Posterior cingulate gyrus (tissue), 11 donors: ENCODE results near the gene PALM.

Source experiments
- DNase-seq, 10 donors: peaks; one replicate each; pipeline versions ENCODE4 v3.0.0 to v3.0.0-alpha.2; 2020 to 2021; ENCODE audit warnings: mixed read lengths in 3 of 10
- intact Hi-C: fragments of 100-400 bp; cut with DNase I; formaldehyde crosslinking; loops from one replicate; pipeline ENCODE4 v1.15.1; 2023

The PALM gene

DNA sequence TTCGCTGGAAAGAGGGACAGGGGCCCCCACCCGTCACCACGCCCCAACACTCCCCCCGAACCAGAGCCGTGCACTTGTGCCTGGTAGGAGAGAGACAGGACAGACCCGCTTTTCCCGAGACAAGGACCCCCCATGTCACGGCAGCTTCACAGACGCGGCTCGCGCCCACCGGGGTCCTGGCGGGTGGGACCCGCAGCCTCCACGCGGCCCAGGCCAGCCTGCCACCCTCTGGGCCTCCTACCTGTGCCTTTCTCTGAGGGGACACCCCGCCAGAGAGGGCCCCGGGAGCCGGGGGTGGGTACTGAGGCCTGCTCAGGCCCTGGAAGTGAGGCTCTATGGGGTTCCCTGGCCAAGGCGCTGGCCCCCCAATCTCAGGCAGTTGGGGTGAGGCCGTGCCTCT, 38.2 kb downstream of the PALM start:
- intact Hi-C loops = no loop called here
- DNase-seq = no peak

DNA sequence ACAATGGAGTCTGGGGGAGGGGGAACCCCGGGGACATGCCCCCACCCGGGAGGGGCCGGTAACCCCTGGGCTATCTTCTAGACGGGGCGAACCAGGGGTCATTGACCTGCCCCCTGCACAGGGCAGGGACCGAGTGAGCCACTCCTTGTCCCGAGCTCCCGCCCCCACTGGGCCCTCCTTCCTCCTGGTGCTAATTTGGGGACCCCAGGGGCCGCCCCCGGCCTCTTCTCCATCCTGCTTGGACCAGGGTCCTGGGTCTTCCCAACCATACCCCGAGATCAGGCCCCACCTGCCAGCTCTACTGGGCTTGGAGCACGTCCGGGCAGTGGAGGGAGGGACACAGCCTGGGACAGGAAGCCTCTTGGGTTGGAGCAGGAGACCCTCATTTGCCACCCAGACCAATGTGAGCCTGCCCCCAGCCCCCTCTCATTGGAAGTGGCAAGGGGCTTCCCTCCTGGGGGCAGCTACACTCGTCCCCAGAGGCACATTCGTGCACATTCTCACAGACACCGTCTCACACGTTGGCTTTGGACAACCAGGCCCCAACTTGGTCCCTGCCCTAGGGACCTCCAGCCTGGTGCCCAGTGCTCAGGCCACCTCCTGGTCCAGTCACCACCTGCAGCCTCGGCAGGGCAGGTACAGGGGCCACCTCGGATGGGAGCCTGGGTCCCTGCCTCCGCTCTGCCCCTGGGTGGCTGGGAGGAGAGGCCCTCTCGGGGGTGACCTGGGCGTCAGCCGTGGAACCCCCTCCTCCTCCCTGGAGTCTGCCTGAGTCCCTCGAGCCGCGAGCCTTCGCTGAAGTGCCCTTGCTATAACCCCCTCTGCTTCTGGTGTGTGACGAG, 38.9 kb downstream of the PALM start:
- DNase-seq = no peak
- intact Hi-C loops = no loop called here

DNA sequence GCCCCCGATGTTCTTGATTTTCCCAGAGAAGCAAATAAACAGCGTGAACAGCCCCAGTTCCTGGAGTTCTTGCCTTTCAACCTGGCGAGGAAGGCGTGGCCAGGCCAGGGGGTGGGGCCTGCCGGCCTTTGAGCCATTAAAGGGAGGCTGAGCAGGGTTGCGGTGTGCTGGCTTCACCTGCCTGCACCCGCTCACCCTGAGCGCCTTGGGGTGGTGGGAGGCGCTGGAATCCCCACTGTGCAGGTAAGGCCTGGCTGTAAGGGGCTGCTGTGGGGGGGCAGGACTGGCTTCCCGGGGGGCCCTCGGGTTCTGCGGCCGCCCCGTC, 39.5 kb downstream of the PALM start:
- DNase-seq = no peak
- intact Hi-C loops = no loop called here

DNA sequence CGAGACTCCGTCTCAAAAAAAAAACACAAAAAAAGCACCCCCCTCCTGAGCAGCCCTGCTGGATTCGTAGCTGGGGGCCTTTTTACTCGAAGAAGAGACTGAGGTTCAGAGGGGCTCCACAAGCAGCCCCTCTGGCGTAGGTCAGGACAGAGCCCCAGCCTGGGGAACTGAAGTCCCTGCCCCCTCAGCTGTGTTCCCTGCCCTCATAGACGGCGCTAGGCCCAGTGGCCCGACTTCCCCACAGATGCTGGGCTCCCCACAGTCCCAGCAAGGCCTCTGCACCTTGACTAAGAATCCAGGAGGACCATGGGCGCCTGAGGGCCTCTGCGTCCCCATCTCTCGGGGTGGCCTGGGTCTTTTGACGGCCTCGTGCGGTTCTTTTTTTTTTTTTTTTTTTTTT, 41.1 kb downstream of the PALM start:
- DNase-seq = no peak
- intact Hi-C loops = no loop called here

DNA sequence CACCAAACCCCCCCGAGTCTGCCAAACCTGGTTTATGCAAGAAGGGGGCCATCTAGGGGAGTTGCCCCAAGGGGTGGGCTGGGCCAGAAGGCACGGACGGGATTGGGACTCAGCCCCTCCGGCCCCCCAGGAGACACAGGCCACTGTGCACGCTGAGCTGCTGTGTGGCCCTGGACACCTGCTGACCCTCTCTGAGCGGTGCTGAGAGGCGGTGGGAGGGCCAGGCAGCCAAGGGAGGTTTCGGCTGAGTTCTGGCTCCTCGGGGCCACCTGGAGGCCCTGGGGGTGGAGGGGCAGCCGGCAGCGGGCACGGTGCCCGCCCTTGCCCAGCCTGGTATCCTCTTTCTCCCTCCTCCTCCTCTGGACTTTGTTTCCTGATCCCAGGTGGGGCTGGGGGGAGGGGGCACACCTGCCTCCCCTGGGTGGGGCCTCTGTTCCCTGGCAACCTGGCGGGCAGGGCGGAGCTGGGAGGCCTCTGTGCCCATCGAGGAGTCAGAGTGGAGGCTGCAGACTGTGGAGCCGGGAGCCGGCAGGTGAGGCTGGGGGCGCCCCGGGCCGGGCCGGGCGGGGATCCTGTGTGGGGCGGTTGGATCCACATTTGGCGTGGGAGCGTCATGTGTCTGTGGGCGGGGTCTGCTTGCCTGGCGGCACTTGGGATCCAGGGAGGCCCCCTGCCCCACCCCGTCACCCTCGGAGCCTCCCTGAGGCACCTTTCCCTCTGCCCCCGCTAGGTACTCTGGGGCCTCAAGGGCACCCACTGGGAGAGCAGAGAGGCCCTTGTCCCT, 42.1 kb downstream of the PALM start, which contains the start of gene MISP:
Gene MISP (plus strand): TSS at position 473 of the 784 bp plus-strand sequence. CDS start 5,835 bp downstream, outside the sequence.
- intact Hi-C loops = no loop called here
- no peak for DNase-seq

DNA sequence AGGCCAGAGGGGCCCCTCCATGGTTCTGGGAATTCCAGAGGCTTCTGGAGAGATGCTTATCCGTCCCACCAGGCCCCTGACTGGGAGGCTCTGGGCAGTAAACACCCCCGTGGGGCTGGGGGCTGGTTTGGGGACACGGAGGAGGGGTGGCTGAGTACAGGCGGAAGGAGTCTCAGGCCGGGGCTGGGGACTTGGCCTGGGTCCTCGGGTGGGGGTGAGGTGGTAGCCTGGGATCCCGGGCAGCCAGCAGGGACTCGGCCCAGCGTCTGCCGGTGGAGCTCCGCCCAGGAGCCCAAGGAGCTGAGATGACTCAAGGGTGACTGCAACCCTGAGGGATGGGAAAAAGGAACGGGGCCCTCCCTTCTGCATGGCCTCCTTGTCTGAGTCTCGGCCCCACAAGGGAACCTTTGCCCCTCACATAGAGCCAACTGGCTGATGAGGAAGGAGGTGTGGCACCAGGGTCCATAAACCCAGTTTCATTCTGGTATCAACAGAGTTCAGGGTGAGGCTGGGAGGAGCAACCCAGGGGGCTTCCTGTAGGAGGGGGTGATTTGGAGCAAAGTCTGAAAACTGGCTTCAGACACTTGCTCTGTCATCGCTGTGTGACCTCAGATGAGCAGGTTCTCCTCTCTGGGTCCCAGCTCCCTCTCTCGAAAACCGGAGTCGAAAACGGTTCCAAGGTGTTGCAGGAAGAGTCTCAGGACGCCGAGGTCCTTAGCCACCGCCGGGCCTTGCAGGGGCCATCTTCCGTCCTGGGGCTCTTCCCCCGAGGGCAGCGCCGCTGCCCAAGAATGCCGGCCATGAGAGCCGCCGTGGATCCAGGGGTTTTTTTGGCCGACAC, 43.0 kb downstream of the PALM start:
- intact Hi-C loops = no loop called here

DNA sequence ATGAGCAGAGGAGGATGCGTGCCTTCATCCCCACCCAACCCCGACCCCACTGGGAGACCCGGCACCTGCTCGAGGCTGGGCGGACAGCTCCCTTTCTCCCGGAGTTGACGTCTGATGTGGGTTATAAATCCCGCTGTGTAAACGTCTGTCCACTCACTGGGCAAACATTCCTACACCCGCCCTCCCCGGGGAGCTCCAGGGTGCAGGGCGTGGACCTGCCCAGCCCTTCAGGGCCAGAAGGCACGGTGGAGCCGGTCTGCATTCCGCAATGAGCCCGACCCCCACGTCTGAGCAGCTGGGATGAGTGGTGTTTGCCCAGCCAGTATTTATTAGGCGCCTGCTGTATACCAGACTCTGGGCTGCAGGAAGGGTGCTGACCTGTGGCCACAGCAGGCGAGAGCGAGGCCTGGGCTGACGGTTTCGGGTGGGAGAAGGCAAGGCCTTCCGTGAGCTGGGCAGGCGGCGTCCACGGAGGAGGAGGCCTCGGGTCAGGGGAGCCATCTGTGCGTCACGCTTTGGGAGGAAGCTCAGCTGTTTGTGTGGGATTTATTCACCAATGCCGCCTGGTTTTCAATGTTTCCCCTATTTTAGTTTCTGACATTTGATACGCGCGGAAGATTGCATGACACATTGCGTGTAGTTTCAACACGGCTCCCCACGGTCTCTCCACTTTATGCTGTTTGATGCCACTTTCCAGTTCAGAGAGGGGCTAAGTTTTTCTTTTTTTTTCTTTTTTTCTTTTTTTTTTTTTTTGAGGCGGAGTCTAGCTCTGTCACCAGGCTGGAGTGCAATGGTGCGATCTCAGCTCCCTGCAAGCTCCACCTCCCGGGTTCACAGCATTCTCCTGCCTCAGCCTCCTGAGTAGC, 44.1 kb downstream of the PALM start:
- intact Hi-C loops = no loop called here
- DNase-seq = no peak

More for the DNA sequence above, 43.0 kb downstream of the PALM start:
- no peak for DNase-seq

DNA sequence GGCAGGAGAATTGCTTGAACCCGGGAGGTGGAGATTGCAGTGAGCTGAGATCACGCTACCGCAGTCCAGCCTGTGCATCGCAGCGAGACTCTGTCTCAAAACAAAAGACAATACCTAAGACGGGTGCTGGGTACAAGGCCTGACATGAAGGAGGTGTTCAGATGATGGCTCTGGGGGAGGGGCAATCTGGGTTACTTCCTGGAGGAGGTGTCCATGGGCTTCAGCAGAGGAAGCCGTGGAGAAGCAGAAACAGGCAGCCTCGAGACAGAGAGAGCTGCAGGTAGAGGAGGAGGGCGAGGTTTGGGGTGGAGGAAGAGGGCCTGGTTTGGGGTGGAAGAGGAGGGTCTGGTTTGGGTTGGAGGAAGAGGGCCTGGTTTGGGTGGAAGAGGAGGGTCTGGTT, 45.8 kb downstream of the PALM start:
- intact Hi-C loops = no loop called here

DNA sequence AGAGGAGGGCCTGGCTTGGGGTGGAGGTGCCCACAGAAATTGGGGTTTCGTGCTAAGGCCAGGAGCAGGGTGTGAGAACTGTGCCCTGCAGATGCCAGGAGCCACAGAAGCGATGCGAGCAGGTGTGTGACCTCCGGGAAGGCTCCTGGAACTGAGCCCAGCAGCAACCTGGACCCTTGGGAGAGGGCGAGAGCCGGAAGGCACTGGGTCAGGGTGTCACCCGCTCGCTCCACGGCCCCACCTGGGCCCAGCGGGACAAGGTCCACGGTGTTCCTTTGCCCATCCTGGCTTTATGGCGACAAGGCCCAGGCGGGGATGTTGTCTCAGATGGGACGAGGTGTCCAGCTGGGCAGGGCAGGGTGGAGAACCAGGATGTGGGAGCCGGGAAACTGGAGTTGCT, 46.3 kb downstream of the PALM start:
- no peak for DNase-seq
- intact Hi-C loops = no loop called here

More for the DNA sequence above, 45.8 kb downstream of the PALM start:
- no peak for DNase-seq

DNA sequence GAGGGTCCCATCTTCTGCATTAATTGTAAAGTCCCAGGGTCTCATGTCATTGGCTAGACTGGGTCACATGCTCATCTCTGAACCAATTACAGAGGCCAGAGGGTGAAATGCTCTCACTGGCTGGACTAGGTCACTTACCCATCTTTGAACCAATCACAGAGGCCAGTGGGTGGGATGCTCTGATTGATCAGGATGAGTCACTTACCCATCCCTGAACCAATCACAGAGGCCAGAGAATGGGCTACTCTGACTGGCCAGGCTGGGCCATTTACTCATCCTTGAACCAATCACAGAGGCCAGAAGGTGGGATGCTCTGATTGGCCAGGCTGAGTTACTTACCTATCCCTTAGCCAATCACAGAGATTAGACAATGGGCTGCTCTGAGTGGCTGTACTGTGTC, 47.5 kb downstream of the PALM start:
- intact Hi-C loops = no loop called here
- DNase-seq = no peak

DNA sequence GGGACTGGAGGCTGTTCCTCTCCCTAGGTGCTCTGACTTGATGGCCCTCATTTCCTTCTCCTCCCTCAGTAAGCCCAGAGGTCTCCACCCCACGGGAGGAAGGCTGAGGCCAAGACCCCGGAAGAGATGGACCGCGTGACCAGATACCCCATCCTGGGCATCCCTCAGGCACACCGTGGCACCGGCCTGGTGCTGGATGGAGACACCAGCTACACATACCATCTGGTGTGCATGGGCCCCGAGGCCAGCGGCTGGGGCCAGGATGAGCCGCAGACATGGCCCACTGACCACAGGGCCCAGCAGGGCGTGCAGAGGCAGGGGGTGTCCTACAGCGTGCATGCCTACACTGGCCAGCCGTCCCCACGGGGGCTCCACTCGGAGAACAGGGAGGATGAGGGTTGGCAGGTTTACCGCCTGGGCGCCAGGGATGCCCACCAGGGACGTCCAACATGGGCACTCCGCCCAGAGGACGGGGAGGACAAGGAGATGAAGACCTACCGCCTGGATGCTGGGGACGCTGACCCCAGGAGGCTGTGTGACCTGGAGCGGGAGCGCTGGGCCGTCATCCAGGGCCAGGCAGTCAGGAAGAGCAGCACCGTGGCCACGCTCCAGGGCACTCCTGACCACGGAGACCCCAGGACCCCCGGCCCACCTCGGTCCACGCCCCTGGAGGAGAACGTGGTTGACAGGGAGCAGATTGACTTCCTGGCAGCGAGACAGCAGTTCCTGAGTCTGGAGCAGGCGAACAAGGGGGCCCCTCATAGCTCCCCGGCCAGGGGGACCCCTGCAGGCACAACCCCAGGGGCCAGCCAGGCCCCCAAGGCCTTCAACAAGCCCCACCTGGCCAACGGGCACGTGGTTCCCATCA, 48.3 kb downstream of the PALM start:
- intact Hi-C loops = no loop called here
- no peak for DNase-seq

DNA sequence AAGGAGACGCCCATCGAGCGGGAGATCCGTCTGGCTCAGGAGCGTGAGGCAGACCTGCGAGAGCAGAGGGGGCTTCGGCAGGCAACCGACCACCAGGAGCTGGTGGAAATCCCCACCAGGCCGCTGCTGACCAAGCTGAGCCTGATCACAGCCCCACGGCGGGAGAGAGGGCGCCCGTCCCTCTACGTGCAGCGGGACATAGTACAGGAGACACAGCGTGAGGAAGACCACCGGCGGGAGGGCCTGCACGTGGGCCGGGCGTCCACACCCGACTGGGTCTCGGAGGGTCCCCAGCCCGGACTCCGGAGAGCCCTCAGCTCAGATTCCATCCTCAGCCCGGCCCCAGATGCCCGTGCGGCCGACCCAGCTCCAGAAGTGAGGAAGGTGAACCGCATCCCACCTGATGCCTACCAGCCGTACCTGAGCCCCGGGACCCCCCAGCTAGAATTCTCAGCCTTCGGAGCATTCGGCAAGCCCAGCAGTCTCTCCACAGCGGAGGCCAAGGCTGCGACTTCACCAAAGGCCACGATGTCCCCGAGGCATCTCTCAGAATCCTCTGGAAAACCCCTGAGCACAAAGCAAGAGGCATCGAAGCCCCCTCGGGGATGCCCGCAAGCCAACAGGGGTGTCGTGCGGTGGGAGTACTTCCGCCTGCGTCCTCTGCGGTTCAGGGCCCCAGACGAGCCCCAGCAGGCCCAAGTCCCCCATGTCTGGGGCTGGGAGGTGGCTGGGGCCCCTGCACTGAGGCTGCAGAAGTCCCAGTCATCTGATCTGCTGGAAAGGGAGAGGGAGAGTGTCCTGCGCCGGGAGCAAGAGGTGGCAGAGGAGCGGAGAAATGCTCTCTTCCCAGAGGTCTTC, 49.3 kb downstream of the PALM start:
- intact Hi-C loops = no loop called here
- DNase-seq = no peak

DNA sequence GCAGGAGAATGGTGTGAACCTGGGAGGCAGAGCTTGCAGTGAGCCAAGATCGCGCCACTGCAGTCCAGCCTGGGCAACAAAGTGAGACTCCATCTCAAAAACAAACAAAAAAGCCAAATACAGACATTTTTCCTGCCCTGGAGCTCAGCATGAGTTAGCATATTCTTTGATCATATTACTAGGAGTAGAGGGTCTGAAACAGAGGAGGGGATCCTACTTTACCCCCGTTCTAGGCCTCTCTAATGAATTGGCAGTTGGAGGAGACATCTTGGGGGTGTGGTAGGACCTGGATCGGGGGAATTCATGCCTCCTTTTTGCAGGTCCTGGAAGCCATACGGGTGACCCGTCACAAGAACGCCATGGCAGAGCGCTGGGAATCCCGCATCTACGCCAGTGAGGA, 54.4 kb downstream of the PALM start:
- DNase-seq = no peak
- intact Hi-C loops = no loop called here

DNA sequence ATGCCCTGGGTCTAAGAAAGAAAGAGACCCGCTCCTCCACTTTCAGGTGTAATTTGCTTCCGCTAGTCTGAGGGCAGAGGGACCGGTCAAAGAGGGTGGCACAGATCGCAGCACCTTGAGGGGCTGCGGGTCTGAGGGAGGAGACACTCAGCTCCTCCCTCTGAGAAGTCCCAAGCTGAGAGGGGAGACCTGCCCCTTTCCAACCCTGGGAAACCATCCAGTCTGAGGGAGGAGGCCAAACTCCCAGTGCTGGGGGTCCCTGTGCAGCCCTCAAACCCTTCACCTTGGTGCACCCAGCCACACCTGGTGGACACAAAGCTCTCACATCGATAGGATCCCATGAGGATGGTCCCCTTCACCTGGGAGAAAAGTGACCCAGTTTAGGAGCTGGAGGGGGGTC, 55.1 kb downstream of the PALM start:
- intact Hi-C loops = no loop called here
- no peak for DNase-seq

DNA sequence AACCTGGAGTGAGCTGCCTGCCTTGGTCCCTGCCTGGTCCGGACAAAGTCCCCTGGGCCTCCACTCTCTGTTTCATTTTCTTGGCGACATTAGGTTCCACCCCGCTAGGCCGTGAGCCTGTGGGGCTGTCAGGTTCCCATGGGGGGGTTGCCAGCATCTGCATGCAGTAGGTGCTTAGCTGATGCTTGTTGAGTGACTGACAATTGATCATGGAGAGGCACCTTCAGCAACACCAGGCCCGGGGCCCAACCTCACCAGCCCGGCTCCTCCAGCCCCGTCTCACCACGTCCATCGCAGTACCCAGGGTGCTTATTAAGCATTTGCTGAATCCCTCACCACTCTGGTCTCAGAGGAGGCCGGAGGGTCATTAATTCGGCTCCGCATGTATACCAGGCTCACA, 55.6 kb downstream of the PALM start:
- DNase-seq = no peak
- intact Hi-C loops = no loop called here

DNA sequence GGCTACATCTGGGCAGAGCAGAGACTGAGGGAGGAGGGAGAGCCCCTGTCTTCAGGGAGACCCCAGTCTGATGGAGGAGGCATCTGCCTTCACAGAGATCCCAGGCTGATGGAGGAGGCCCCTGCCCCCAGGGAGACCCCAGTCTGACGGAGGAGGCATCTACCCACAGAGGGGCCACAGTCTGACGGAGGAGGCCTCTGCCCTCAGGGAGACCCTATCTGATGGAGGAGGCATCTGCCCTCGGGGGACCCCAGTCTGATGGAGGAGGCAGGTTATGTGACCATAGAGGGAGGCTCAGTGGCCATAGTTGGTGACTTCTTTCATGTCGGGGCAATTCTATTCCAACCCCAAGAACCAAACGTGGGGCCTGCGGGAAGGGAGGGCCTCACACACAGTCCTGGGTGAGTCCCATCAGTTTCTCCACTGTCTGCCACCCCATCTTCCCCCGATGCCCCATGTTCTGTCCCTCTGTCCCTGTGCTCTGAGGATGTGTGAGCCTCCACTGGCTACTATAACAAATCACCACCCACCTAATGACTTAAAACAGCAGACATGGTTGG, 56.5 kb downstream of the PALM start:
- intact Hi-C loops = no loop called here
- no peak for DNase-seq

DNA sequence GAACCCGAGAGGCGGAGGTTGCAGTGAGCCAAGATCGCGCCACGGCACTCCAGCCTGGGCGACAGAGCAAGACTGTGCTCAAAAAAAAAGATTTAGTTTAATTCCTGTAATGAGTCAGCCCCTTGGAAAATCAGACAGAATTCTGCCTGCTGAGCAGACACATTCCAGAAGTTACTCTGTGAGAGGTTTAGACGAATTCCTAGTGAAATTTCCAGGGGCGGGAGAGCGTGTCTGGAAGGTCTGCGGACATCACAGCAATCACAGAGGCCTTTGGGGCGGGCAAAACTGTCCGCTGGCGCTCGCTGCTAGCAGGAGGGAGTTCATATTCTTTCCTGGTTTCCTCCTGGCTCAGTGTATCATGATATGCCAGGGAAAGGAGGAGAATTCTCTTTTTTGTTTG, 59.7 kb downstream of the PALM start:
- intact Hi-C loops = no loop called here
- no peak for DNase-seq

DNA sequence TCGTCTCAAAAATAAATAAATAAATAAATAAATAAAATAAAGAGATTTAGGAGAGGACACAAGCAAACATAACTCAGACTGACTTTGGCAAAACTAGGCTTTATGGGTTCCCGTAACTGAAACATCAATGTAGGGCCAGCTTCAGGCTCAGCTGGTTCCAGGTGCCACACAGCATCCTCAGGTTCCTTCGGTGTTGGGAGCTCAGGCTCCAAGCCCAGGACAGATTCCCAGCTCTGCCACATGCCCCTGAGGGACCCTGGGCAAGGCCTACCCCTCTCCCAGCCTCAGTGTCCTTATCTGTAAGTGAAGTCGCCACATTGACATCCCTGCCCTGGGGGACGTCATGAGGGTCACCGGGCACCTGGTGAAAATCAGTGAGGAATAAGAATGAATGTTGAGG, 60.9 kb downstream of the PALM start:
- intact Hi-C loops = loop anchor here (5.0 kb wide), 1 partner anchor 148 kb away; the partner anchor contains the start of gene KISS1R
- no peak for DNase-seq
